ENCODE data around the gene RAD51B. TPM values are rescaled to one million over a fixed set of nuclear protein-coding genes. Genes with fewer than 3 reads are reported as not detected.

Gene RAD51B
- total and polyA plus RNA-seq, 2 experiments from 2014 or later, result 11.7 to 17.8 TPM

DNA sequence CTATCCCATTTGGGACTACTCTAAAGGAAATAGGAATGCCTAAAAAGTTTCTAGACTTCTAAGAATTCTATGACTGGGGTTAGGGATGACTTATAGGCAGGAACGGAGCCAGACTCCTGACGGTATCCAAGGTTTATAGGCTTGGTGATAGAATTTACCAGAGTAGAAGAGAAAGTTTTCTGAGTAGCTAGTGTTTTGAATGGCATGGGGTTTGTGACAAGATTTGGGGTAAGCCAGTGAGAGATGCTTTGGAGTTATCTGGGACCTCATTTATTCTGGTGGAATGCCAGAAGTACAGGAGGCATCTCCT is 444.6 kb downstream of the RAD51B start:
- H3K4me1 ChIP-seq (ENCODE audit: low read depth), result peaks cover 24% of the 10 kb centered on the region
- H3K36me3 ChIP-seq, result no peaks in the 10 kb centered on the region
- H3K27me3 ChIP-seq, result no peaks in the 10 kb centered on the region
- peak in 1 of 2 donors; percentile 21 for DNase-seq (ENCODE audit: low read depth in 1 of 2, low spot score in 1 of 2)
- H3K27ac ChIP-seq, result no peak overlapping the region
- H3K9me3 ChIP-seq (ENCODE audit: low read depth), result no peaks in the 10 kb centered on the region
- TF ChIP-seq, protein P1, sequence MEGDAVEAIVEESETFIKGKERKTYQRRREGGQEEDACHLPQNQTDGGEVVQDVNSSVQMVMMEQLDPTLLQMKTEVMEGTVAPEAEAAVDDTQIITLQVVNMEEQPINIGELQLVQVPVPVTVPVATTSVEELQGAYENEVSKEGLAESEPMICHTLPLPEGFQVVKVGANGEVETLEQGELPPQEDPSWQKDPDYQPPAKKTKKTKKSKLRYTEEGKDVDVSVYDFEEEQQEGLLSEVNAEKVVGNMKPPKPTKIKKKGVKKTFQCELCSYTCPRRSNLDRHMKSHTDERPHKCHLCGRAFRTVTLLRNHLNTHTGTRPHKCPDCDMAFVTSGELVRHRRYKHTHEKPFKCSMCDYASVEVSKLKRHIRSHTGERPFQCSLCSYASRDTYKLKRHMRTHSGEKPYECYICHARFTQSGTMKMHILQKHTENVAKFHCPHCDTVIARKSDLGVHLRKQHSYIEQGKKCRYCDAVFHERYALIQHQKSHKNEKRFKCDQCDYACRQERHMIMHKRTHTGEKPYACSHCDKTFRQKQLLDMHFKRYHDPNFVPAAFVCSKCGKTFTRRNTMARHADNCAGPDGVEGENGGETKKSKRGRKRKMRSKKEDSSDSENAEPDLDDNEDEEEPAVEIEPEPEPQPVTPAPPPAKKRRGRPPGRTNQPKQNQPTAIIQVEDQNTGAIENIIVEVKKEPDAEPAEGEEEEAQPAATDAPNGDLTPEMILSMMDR (IDR thresholded peaks at IDR 0.05; ENCODE audit: low read depth, low read length), result no peak
- no peak overlapping the region for H3K4me3 ChIP-seq

DNA sequence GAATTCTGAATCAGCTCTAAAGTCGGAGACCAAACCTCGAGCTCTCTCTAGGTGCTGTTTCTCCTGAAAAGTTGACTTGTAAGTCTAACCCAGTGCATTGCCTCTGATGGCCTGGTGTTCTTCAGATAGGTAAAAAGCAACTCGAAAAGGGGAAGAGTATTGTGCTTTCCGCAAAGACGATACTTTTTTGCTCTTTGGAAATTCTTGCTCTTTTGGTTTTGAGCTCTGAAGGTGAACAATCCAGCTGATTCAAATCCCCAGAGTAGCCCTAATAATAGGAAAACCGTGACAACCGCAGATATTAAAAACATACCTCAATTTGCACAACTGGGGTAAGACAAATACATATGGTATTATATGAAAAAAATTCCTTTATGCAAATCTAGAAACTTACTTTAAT is 447.4 kb downstream of the RAD51B start:
- no peaks in the 10 kb centered on the region for H3K36me3 ChIP-seq
- peaks cover 12% of the 10 kb centered on the region for H3K4me1 ChIP-seq (ENCODE audit: low read depth)
- H3K27me3 ChIP-seq, result no peaks in the 10 kb centered on the region
- DNase-seq (ENCODE audit: low read depth in 1 of 2, low spot score in 1 of 2), result no peak
- TF ChIP-seq, protein P1 (IDR thresholded peaks at IDR 0.05; ENCODE audit: low read depth, low read length), result no peak
- no peaks in the 10 kb centered on the region for H3K9me3 ChIP-seq (ENCODE audit: low read depth)
- no peak overlapping the region for H3K4me3 ChIP-seq
- H3K27ac ChIP-seq, result no peak overlapping the region

DNA sequence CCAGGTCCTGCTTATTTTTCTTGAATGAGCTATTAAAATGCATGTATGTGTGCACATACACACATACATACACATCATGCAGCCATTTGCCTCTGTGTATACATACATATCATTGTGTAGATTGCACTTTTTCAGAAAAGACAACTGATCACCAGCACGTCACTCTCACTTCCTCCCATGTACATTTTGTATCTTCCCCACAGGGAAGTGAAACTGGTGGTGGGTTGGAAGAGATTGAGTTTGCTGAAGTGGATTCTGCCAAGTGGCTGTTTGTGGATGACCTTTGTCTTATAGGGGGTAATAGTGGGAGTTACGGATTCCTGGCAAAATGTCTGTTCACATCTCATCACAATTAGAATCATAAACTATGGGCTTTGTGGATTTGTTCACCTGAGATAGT is 448.6 kb downstream of the RAD51B start:
- no peak for DNase-seq (ENCODE audit: low read depth in 1 of 2, low spot score in 1 of 2)
- no peak overlapping the region for H3K4me3 ChIP-seq
- H3K27me3 ChIP-seq, result no peaks in the 10 kb centered on the region
- TF ChIP-seq, protein P1 (IDR thresholded peaks at IDR 0.05; ENCODE audit: low read depth, low read length), result no peak
- no peaks in the 10 kb centered on the region for H3K36me3 ChIP-seq
- no peaks in the 10 kb centered on the region for H3K9me3 ChIP-seq (ENCODE audit: low read depth)
- H3K27ac ChIP-seq, result no peak overlapping the region
- H3K4me1 ChIP-seq (ENCODE audit: low read depth), result peaks cover 6% of the 10 kb centered on the region

DNA sequence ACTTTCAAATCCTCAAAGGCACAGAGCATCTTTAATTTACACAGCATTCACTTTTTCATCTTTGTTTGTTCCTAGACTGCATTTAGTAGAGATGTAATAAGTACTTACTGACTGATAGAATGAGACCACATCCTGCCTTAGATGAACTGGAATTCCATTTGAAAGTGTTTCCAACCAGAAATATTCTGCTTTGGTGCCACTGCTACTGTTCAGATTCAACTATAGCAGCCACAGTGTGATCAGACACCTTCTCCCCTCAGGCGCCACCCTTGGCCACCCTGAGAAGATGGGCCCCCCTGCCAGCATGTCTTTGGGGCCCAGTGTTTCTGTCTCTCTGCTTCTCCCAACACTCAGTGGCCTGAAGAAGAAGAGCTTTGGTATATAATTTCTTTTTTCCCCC is 449.1 kb downstream of the RAD51B start:
- H3K27ac ChIP-seq, result no peak overlapping the region
- peak in 1 of 2 donors; percentile 43 for DNase-seq (ENCODE audit: low read depth in 1 of 2, low spot score in 1 of 2)
- no peaks in the 10 kb centered on the region for H3K36me3 ChIP-seq
- H3K4me1 ChIP-seq (ENCODE audit: low read depth), result peaks cover 10% of the 10 kb centered on the region
- H3K4me3 ChIP-seq, result no peak overlapping the region
- TF ChIP-seq, protein P1 (IDR thresholded peaks at IDR 0.05; ENCODE audit: low read depth, low read length), result no peak
- no peaks in the 10 kb centered on the region for H3K9me3 ChIP-seq (ENCODE audit: low read depth)
- H3K27me3 ChIP-seq, result no peaks in the 10 kb centered on the region

DNA sequence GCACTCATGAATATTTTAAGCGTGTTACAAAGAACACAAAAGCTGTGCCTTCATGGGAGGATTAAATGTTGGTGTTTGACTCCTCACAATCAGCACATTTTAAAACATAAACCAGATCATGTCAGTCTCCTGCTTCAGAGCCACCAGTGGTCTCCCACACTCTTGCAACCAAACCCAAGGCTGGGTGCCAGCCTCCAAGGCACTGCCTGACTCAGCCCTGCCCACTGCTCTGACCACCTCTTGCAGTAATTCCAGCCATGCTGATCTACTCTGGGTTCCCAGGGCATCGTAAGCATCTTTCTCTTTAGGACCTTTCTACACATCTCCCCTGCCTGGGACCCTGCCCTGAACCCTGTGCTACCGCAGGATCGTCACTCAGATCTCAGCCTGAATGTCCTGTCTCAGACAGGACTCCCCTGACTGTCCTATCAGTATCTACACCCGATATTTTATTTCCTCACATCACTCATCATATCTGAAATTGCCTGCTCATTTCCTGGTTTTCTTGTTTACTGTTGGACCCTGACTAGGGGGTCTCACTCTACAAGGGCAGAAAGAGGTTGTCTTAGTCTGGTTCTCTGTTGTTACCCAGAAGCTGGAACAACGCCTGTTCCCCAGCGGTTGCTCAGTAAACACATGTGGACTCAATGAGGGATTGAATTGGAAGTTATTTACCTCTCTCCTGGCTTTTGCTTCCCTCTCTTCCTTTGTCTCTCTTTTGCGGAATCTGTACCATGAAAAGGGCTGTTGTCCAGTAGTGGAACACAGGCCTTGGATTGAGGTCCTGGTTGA is 449.8 kb downstream of the RAD51B start:
- Histone ChIP-seq H3K27ac (no peak overlapping the region), H3K4me3 (no peak overlapping the region), H3K36me3 (no peaks in the 10 kb centered on the region), H3K27me3 (no peaks in the 10 kb centered on the region), H3K9me3 (ENCODE audit: low read depth) (no peaks in the 10 kb centered on the region), H3K4me1 (ENCODE audit: low read depth) (peaks cover 10% of the 10 kb centered on the region)
- no peak for DNase-seq (ENCODE audit: low read depth in 1 of 2, low spot score in 1 of 2)
- TF ChIP-seq, protein P1 (IDR thresholded peaks at IDR 0.05; ENCODE audit: low read depth, low read length), result no peak
